Skeletal muscle tissue (tissue), 4 donors: ENCODE results near the gene ANKRD60. TPM values are rescaled to one million over a fixed set of nuclear protein-coding genes. Genes with fewer than 3 reads are reported as not detected.

Source experiments
- H3K27ac ChIP-seq: one replicate; pipeline ENCODE4 v1.7.0; 2013; ENCODE audit warnings: mild to moderate bottlenecking, low read depth, low read length, inconsistent platforms
- H3K27me3 ChIP-seq, 3 donors: one replicate each; pipeline ENCODE4 v1.7.0; 2013; ENCODE audit warnings: low read length in 3 of 3; ENCODE audit not compliant: control insufficient read depth in 3 of 3, insufficient read depth in 3 of 3
- H3K36me3 ChIP-seq, 3 donors: one replicate each; pipeline ENCODE4 v1.7.0; 2013; ENCODE audit warnings: low read length in 3 of 3; ENCODE audit not compliant: control insufficient read depth in 3 of 3, insufficient read depth in 3 of 3
- H3K4me1 ChIP-seq, 3 donors: one replicate each; pipeline ENCODE4 v1.7.0; 2013; ENCODE audit warnings: low read length in 3 of 3, mild to moderate bottlenecking in 3 of 3; ENCODE audit not compliant: control insufficient read depth in 3 of 3, insufficient read depth in 3 of 3
- H3K4me3 ChIP-seq, 3 donors: one replicate each; pipeline ENCODE4 v1.7.0; 2013; ENCODE audit warnings: low read length in 3 of 3
- H3K9ac ChIP-seq, 3 donors: one replicate each; pipeline ENCODE4 v1.7.0; 2013; ENCODE audit warnings: low read length in 3 of 3, mild to moderate bottlenecking in 3 of 3, moderate library complexity in 2 of 3, low read depth in 1 of 3
- H3K9me3 ChIP-seq, 3 donors: one replicate each; pipeline ENCODE4 v1.7.0; 2013; ENCODE audit warnings: low read length in 3 of 3; ENCODE audit not compliant: control insufficient read depth in 3 of 3
- total RNA-seq: library from RNA; depleted of rRNA; stranded (reverse); fragments of >200 nt; gene quantifications from one replicate; pipeline ENCODE4 v1.2.3, GENCODE V29; 2014
- donor health status: Osteomylitis.

The ANKRD60 gene
- total RNA-seq, 1 donor from 2014 or later, result not detected

DNA sequence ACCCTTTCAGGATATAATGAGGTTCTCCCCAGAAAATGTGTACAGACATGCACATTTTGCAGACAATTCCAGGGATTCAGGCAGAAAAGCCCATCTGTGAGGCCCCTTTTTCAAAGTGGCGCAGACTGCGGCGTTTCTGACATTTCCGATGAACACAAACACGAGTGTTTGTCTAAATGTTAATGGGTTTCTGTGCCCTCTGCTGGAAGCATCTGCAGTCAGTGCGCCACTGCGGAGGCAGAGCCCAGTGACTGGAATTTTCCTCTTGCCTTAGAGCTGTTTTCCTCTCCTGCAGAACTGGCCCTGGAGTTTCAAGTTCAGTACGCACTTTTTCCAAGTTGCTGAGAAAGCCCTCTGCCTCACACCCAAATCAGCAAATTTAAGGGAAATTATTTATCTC, 15.3 kb downstream of the ANKRD60 start:
- Histone ChIP-seq H3K27me3 (peaks cover 13 to 25% (median 20%) of the 10 kb centered on the region in 3 donors), H3K27ac (no peak overlapping the region), H3K36me3 (no peaks in the 10 kb centered on the region), H3K4me1 (peaks cover 0 to 6% (median 2%) of the 10 kb centered on the region in 3 donors), H3K9me3 (no peaks in the 10 kb centered on the region), H3K9ac (no peak overlapping the region), H3K4me3 (no peak overlapping the region)

DNA sequence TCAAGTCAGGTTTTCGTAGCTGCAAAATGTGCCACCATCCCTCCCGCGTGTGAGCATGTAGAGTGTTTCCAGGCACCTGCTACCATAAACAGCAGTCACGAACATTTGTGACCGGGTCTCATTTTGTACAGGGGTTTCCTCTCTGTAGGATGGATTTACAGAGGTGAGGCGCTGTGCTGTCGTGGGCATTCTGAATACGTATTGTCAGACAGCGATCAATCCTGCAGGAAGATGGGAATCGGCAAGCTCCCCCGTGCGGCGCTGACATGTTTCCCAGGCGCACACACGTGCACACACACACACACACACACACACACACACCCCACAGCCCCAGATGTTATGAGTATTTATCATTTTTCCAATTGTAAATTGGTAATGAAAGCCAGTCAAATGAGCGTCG, 15.8 kb downstream of the ANKRD60 start:
- Histone ChIP-seq H3K4me3 (no peak overlapping the region), H3K27ac (no peak overlapping the region), H3K27me3 (peaks cover 11 to 20% (median 20%) of the 10 kb centered on the region in 3 donors), H3K36me3 (no peaks in the 10 kb centered on the region), H3K9ac (no peak overlapping the region), H3K4me1 (peaks cover 0 to 6% (median 2%) of the 10 kb centered on the region in 3 donors), H3K9me3 (no peaks in the 10 kb centered on the region)

DNA sequence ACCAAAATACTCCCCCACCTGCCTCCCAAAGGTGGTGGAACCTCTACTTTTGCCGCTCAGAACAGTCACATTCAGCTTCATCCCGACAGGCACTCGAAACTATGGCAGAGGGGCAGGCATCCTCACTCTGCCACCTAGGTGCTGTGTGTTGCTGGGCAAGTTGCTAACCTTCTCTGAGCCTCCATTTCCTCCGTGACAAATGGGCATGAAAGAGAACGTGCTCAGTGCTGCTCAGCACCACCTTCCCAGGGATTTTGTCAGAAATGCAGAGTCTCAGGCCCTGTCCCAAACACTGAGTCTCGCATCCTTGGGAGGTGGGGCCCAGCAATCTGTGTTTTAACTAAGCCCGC, 18.1 kb downstream of the ANKRD60 start:
- Histone ChIP-seq H3K27me3 (peaks cover 12 to 28% (median 22%) of the 10 kb centered on the region in 3 donors), H3K9me3 (no peaks in the 10 kb centered on the region), H3K36me3 (no peaks in the 10 kb centered on the region)

DNA sequence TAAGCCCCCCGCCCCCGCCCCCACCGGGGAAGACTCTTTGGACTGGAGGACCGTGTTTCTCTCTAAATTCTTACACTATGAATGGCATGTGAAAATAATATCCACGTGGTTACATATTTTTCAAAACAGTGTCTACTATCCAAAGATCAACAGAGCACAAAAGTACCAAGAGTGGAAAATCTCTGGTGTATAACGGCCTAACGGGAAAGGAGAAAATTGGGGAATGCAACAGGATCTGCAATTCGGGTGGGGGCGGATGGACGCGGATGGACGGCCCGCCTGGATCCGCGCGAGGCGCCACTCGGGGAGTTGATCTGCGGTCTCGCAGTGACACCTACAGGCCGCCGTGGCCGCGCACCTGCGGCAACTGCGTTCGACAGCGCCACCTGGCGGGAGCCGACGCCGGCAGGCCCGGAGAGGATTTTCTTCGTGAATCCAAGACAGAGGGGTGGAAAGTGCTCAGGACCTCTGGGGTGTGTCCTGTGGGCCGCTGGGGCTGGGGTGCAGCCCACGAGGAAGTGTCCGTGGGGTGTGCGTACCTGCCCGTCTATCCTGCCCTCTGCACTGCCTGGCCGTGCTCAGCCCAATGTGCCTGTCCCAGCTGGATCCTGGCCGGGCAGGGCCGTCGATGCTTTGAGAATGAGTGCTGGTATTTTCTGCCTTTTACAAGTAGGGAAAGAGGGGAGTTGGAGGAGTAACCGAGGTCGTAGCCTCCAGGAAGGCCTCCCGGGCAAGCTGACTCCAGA, 18.6 kb downstream of the ANKRD60 start:
- H3K4me1 ChIP-seq, result peaks cover 0 to 6% (median 2%) of the 10 kb centered on the region in 3 donors
- no peak overlapping the region for H3K4me3 ChIP-seq
- peaks cover 12 to 29% (median 21%) of the 10 kb centered on the region in 3 donors for H3K27me3 ChIP-seq
- no peaks in the 10 kb centered on the region for H3K36me3 ChIP-seq
- no peaks in the 10 kb centered on the region for H3K9me3 ChIP-seq
- no peak overlapping the region for H3K27ac ChIP-seq
- peak overlapping the region in 2 of 3 donors; percentile 20 to 45 for H3K9ac ChIP-seq

More for the DNA sequence above, 18.1 kb downstream of the ANKRD60 start:
- peaks cover 0 to 6% (median 2%) of the 10 kb centered on the region in 3 donors for H3K4me1 ChIP-seq
- H3K4me3 ChIP-seq, result no peak overlapping the region
- H3K27ac ChIP-seq, result no peak overlapping the region
- peak overlapping the region in 1 of 3 donors; percentile 20 for H3K9ac ChIP-seq

DNA sequence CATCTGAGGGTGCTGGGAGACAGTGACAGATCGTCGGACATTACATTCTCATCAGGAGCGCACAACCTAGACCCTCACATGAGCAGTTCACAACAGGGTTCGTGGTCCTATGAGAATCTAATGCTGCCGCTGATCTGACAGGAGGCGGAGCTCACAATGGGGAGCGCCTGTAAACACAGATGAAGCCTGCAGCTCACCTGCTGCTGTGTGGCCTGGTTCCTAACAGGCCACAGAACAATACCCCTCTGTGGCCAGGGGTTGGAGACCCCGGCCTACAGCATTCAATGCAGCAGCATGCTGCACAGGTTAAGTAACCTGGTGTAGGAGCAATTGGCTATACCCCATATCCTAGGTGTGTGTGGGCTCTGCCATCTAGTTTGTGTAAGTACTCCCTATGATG, 19.5 kb downstream of the ANKRD60 start:
- Histone ChIP-seq H3K27ac (no peak overlapping the region), H3K9ac (no peak overlapping the region), H3K27me3 (peaks cover 12 to 27% (median 18%) of the 10 kb centered on the region in 3 donors), H3K36me3 (no peaks in the 10 kb centered on the region), H3K4me3 (no peak overlapping the region), H3K9me3 (no peaks in the 10 kb centered on the region), H3K4me1 (peaks cover 0 to 6% (median 2%) of the 10 kb centered on the region in 3 donors)

DNA sequence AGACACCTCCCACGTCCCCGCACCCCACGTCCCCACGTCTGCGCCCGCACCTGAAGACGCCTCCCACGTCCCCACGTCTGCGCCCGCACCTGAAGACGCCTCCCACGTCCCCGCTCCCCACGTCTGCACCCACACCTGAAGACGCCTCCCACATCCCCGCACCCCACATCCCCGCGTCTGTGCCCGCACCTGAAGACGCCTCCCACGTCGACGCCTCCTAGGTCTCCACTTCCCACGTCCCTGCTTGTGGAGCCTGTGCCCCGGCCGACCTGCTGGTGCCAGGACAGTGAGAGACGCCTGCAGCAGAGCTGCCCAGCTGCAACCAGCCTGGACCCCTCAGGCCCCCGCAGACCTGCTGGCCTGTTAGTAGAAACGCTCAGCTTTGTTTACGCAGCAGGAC, 22.6 kb downstream of the ANKRD60 start:
- no peaks in the 10 kb centered on the region for H3K9me3 ChIP-seq
- no peak overlapping the region for H3K9ac ChIP-seq
- peaks cover 12 to 23% (median 20%) of the 10 kb centered on the region in 3 donors for H3K27me3 ChIP-seq
- no peak overlapping the region for H3K27ac ChIP-seq
- H3K36me3 ChIP-seq, result no peaks in the 10 kb centered on the region
- peaks cover 0 to 6% (median 2%) of the 10 kb centered on the region in 3 donors for H3K4me1 ChIP-seq
- no peak overlapping the region for H3K4me3 ChIP-seq

DNA sequence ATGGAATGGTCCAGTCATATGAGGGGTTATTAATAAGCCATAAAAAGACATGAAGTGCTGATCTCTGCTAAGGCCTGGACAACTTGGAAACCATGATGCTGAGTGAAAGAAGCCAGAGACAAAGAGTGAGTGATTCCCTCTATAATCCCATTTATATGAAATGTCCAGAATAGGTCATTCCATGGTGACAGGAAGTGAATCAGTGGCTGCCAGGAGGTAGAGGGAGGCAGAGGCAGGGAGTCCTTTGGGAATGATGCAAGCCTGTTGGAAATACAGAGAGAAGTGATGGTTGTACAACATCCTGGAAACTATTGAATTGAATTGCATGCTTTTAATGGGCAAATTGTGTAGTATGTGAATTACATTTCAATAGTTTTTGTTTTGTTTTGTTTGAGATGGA, 26.4 kb downstream of the ANKRD60 start:
- Histone ChIP-seq H3K9ac (no peak overlapping the region), H3K36me3 (no peaks in the 10 kb centered on the region), H3K27me3 (peaks cover 4 to 16% (median 12%) of the 10 kb centered on the region in 3 donors), H3K27ac (no peak overlapping the region), H3K4me3 (no peak overlapping the region), H3K9me3 (no peaks in the 10 kb centered on the region), H3K4me1 (no peaks in the 10 kb centered on the region)

DNA sequence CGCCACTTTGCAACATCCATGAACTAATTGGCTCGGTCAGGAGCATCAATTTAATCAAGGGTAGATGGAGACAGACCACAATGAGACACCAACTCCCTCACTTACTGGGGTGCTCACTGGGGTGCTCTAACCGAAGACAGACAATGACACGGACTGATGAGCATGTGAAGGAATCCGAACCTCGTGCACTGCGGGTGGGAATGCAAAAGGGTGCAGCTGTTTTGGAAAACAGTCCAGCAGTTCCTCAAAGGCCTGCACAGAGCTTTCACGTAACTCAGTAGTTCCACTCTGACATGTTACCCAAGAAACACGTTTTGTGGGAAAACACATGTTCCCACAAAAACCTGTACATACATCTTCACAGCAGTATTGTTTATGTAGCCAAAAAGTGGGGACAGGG, 26.8 kb downstream of the ANKRD60 start:
- Histone ChIP-seq H3K27ac (no peak overlapping the region), H3K9ac (no peak overlapping the region), H3K27me3 (peaks cover 4 to 12% (median 10%) of the 10 kb centered on the region in 3 donors), H3K9me3 (no peaks in the 10 kb centered on the region), H3K36me3 (no peaks in the 10 kb centered on the region), H3K4me1 (no peaks in the 10 kb centered on the region), H3K4me3 (no peak overlapping the region)

DNA sequence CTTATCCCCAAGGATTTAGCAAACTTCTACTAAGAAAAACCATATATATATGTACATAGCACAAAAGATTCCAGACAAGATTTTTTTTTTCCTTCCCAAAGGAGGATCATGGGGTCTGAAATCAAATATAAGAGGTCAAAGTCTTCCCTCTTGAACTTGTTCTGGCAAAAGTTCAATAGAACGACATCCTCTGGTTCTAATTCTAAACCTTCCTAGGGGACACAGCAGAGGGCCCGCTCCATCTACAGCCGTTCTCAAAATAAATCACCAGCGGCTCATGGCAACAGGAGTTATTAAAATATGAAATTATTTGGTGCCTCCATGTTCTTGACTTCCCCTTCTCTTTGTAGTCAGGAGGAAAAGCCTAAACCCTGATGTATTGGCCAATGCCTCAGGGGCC, 29.0 kb downstream of the ANKRD60 start:
- H3K36me3 ChIP-seq, result no peaks in the 10 kb centered on the region
- H3K4me3 ChIP-seq, result no peak overlapping the region
- H3K9me3 ChIP-seq, result no peaks in the 10 kb centered on the region
- H3K27me3 ChIP-seq, result peaks cover 0 to 2% (median 0%) of the 10 kb centered on the region in 3 donors
- H3K27ac ChIP-seq, result no peak overlapping the region
- H3K9ac ChIP-seq, result no peak overlapping the region
- no peaks in the 10 kb centered on the region for H3K4me1 ChIP-seq

DNA sequence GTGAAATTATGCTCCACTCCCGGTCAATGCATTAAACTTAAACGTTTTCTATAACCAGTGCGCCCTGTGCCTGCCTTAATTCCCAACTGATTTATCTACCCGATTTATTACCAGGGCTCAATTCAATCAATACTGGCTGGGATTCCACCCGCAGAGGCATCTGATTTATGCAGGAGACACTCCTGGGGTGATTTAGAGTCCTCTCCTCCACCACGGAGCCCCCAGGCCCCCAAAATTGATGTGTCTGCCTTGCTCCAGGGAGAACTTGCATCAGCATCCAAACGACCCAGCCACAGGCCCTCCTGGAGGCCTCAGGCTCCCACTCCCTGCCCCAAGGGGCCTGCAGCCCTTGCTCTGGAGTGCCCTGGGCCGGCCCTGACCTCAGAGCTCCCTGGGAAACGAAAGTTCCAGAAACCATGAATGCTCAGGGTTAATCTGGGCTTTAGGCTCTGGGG, 29.5 kb downstream of the ANKRD60 start:
- Histone ChIP-seq H3K27ac (no peak overlapping the region), H3K4me1 (no peaks in the 10 kb centered on the region), H3K9ac (no peak overlapping the region), H3K27me3 (peaks cover 0 to 2% (median 0%) of the 10 kb centered on the region in 3 donors), H3K9me3 (no peaks in the 10 kb centered on the region), H3K4me3 (no peak overlapping the region), H3K36me3 (no peaks in the 10 kb centered on the region)
